ENCODE measurements around the gene FCRL6. TPM values are rescaled to one million over a fixed set of nuclear protein-coding genes. Genes with fewer than 3 reads are reported as not detected.

FCRL6 gene
- total and polyA plus RNA-seq, 2 donors from 2014 or later = 0.45 to 1.4 TPM

DNA sequence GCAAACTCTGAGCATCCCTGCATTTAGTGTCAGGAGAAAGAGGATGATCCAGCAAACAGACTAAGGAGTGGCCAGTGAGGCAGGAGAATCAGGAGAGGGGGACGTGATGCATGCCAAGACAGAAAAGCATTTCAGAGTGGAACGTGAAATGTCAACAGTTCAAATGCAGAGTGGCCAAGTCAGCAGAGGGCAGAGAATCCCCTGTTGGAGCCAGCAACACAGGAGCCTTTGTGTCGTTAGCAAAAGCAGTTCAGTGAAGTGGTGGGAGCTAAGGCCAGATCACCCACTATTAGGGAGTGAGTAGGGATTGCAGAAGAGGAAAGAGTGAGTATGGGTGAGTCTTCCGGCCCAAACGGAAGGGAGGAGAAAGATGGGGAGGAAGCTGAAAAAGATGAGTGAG is 6.6 kb upstream of the FCRL6 start:
- no peak overlapping the region for H3K27ac ChIP-seq (ENCODE audit: low read depth in 2 of 2, low read length in 2 of 2)
- no peak for FAIRE-seq
- intact Hi-C loops (cut with DNase I) = loop anchor here (5.0 kb wide), 1 partner anchor 97 kb away; no protein-coding TSS in a partner anchor

DNA sequence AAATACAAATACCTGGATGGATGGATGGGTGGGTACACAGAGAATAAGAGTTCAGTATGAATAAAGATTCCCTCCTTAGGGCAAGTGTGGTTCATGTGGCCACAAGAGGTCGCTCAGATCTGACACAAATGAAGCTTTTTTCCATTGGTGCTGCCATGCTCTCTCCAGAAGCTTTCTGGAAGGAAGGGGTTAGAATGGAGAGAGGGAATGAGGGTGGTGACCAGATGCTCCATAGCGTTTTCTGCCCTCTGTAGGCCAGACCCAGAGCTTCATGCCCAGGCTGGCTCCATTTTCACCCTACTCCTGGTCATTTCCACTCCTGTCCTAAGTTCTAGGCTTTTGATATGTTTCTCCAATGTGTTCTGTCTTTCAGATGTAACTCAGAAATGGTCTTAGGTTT is 3.3 kb upstream of the FCRL6 start:
- DNase-seq (peak in 4 of 5 donors; percentile 68 to 88 (median 76)), FAIRE-seq (peak; percentile 32)
- peaks cover 0 to 2% (median 0%) of the 10 kb centered on the region in 3 donors for H3K4me1 ChIP-seq (ENCODE audit: control insufficient read depth in 2 of 3, insufficient read depth in 2 of 3, low read depth in 1 of 3, low read length in 3 of 3)
- peak; percentile 80 for TF ChIP-seq CTCF (IDR thresholded peaks at IDR 0.05; ENCODE audit: borderline replicate concordance, extremely low read depth, insufficient read depth)
- intact Hi-C loops (cut with DNase I) = loop anchor here (5.0 kb wide), 1 partner anchor 93 kb away; no protein-coding TSS in a partner anchor
- no peak overlapping the region for H3K27ac ChIP-seq (ENCODE audit: low read depth in 2 of 2, low read length in 2 of 2)
- H3K9ac ChIP-seq (ENCODE audit: low read length in 3 of 3) = no peak overlapping the region
- no peaks in the 10 kb centered on the region for H3K27me3 ChIP-seq (ENCODE audit: control insufficient read depth, insufficient read depth, low read length)
- H3K4me3 ChIP-seq (ENCODE audit: low read length in 3 of 3) = no peak overlapping the region
- H3K36me3 ChIP-seq (ENCODE audit: control insufficient read depth in 2 of 3, insufficient read depth in 3 of 3, low read length in 3 of 3) = no peaks in the 10 kb centered on the region
- no peaks in the 10 kb centered on the region for H3K9me3 ChIP-seq (ENCODE audit: control insufficient read depth in 2 of 3, insufficient read depth in 1 of 3, low read length in 3 of 3)

More for the DNA sequence above, 6.6 kb upstream of the FCRL6 start:
- Histone ChIP-seq H3K27me3 (ENCODE audit: control insufficient read depth, insufficient read depth, low read length) (no peaks in the 10 kb centered on the region), H3K36me3 (ENCODE audit: control insufficient read depth in 2 of 3, insufficient read depth in 3 of 3, low read length in 3 of 3) (no peaks in the 10 kb centered on the region), H3K9ac (ENCODE audit: low read length in 3 of 3) (no peak overlapping the region), H3K9me3 (ENCODE audit: control insufficient read depth in 2 of 3, insufficient read depth in 1 of 3, low read length in 3 of 3) (no peaks in the 10 kb centered on the region), H3K4me3 (ENCODE audit: low read length in 3 of 3) (no peak overlapping the region), H3K4me1 (ENCODE audit: control insufficient read depth in 2 of 3, insufficient read depth in 2 of 3, low read depth in 1 of 3, low read length in 3 of 3) (peaks cover 0 to 2% (median 0%) of the 10 kb centered on the region in 3 donors)
- TF ChIP-seq CTCF (IDR thresholded peaks at IDR 0.05; ENCODE audit: borderline replicate concordance, extremely low read depth, insufficient read depth) = no peak
- DNase-seq = no peak

DNA sequence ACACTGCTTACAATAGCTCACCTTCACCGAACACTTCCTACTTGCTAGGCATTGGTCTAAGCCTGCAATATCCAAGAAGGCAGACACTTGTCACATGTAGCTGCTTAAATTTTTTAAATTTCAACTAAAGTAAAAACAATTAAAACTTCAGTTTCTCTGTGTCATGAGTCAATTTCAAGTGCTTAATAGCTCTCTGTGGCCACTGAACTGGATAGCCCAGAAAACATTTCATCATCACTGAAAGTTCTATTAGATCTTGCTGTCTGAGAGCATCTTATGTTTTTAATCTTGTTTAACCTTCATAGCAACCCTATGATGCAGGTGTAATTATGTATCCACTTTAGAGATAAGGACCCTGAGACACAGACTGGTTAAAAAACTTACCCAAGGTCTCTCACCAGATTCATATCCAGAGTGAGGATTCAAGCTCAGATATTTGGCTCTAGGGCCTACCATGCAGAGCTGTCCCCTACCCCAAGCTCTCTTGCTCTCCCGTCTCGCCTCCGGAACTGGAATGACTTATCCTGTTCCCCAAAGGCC is 2.6 kb upstream of the FCRL6 start:
- Histone ChIP-seq H3K9me3 (ENCODE audit: control insufficient read depth in 2 of 3, insufficient read depth in 1 of 3, low read length in 3 of 3) (no peaks in the 10 kb centered on the region), H3K4me1 (ENCODE audit: control insufficient read depth in 2 of 3, insufficient read depth in 2 of 3, low read depth in 1 of 3, low read length in 3 of 3) (peaks cover 0 to 2% (median 0%) of the 10 kb centered on the region in 3 donors), H3K4me3 (ENCODE audit: low read length in 3 of 3) (no peak overlapping the region), H3K36me3 (ENCODE audit: control insufficient read depth in 2 of 3, insufficient read depth in 3 of 3, low read length in 3 of 3) (no peaks in the 10 kb centered on the region), H3K27ac (ENCODE audit: low read depth in 2 of 2, low read length in 2 of 2) (no peak overlapping the region), H3K27me3 (ENCODE audit: control insufficient read depth, insufficient read depth, low read length) (no peaks in the 10 kb centered on the region), H3K9ac (ENCODE audit: low read length in 3 of 3) (no peak overlapping the region)
- intact Hi-C loops (cut with DNase I) = loop anchor here (5.0 kb wide), 1 partner anchor 93 kb away; no protein-coding TSS in a partner anchor
- DNase-seq = no peak
- FAIRE-seq = no peak
- TF ChIP-seq CTCF (IDR thresholded peaks at IDR 0.05; ENCODE audit: borderline replicate concordance, extremely low read depth, insufficient read depth) = no peak
